ENCODE results near the gene MCMBP. TPM values are rescaled to one million over a fixed set of nuclear protein-coding genes. Genes with fewer than 3 reads are reported as not detected.

MCMBP gene
- total RNA-seq, 1 experiment from 2014 or later, result 108 TPM

DNA sequence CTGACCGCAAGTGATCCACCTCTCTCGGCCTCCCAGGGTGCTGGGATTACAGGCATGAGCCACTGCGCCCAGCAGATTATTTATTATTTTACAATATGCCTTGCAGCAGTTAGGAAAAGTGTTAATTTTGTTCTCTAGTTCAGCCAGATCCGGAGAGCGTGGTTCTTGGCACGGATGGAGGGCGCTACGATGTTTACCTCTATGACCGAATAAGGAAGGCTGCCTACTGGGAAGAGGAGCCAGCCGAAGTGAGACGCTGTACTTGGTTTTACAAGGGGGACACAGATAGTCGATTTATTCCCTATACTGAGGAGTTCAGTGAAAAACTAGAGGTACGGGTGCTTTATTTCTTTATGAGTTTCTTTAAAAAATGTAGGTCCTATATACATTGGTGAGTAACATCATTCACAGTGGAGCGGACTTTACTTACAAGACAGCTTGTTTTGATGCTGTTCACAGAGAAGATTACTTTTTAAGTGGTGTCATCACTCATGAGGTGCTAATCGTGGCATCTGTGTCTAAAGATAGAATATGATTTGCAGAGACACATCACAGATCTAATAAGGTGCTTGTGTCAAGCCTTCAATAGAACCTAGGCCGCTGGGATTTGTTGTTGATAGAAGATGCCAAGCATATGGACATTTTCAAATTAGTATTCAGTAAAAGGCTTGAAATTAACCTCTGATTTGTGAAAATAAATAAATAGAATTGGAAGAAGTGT lies 31.5 kb upstream of the MCMBP start:
- Histone ChIP-seq H3K9me3 (ENCODE audit: low read depth, low read length, poor library complexity, severe bottlenecking) (no peaks in the 10 kb centered on the region), H3K27me3 (replicated peaks; ENCODE audit: insufficient read depth, low read depth, low read length, poor library complexity) (no peaks in the 10 kb centered on the region), H3K4me1 (ENCODE audit: insufficient read depth, low read length, poor library complexity, severe bottlenecking) (no peaks in the 10 kb centered on the region), H3K36me3 (ENCODE audit: insufficient read depth, low read length, poor library complexity, severe bottlenecking) (peaks cover 51% of the 10 kb centered on the region), H3K27ac (ENCODE audit: low read depth, low read length, poor library complexity, severe bottlenecking) (no peak overlapping the region), H3K4me3 (ENCODE audit: low read depth, low read length, poor library complexity, severe bottlenecking) (no peak overlapping the region)
- intact Hi-C loops (cut with micrococcal nuclease; ENCODE audit: unreplicated experiment), result no loop called here
- no peak for DNase-seq (ENCODE audit: low spot score)
- CTCF ChIA-PET, result no interaction called here
- POLR2A ChIA-PET (ENCODE audit: low non-redundant PET), result no interaction called here
- TF ChIP-seq EZH2 (IDR thresholded peaks at IDR 0.05; ENCODE audit: borderline replicate concordance, low read depth, low read length, poor library complexity, severe bottlenecking) (no peak), CTCF (conservative IDR thresholded peaks at IDR 0.05; ENCODE audit: low read depth, low read length) (no peak)
- no TSS peak for BruUV-seq (replicated peaks)

GRCh38 chr10:119898577-119898976 lies 25.9 kb upstream of the MCMBP start:
- Histone ChIP-seq H3K4me1 (ENCODE audit: insufficient read depth, low read length, poor library complexity, severe bottlenecking) (no peaks in the 10 kb centered on the region), H3K9me3 (ENCODE audit: low read depth, low read length, poor library complexity, severe bottlenecking) (no peaks in the 10 kb centered on the region), H3K27me3 (replicated peaks; ENCODE audit: insufficient read depth, low read depth, low read length, poor library complexity) (no peaks in the 10 kb centered on the region), H3K4me3 (ENCODE audit: low read depth, low read length, poor library complexity, severe bottlenecking) (no peak overlapping the region), H3K27ac (ENCODE audit: low read depth, low read length, poor library complexity, severe bottlenecking) (no peak overlapping the region), H3K36me3 (ENCODE audit: insufficient read depth, low read length, poor library complexity, severe bottlenecking) (peaks cover 22% of the 10 kb centered on the region)
- no TSS peak for BruUV-seq (replicated peaks)
- ChIA-PET CTCF (no interaction called here), POLR2A (ENCODE audit: low non-redundant PET) (no interaction called here)
- DNase-seq (ENCODE audit: low spot score), result no peak
- no peak for TF ChIP-seq CTCF (conservative IDR thresholded peaks at IDR 0.05; ENCODE audit: low read depth, low read length)
- TF ChIP-seq EZH2 (IDR thresholded peaks at IDR 0.05; ENCODE audit: borderline replicate concordance, low read depth, low read length, poor library complexity, severe bottlenecking), result no peak
- intact Hi-C loops (cut with micrococcal nuclease; ENCODE audit: unreplicated experiment), result no loop called here

- no peak overlapping the region for H3K4me3 ChIP-seq (ENCODE audit: low read depth, low read length, poor library complexity, severe bottlenecking)
- POLR2A ChIA-PET (ENCODE audit: low non-redundant PET), result interaction anchor here (0.7 kb wide), 1 partner anchor 1118 kb away, joined by 3 read pairs; no protein-coding TSS in a partner anchor
- H3K9me3 ChIP-seq (ENCODE audit: low read depth, low read length, poor library complexity, severe bottlenecking), result no peaks in the 10 kb centered on the region
- DNase-seq (ENCODE audit: low spot score), result no peak
- no peaks in the 10 kb centered on the region for H3K4me1 ChIP-seq (ENCODE audit: insufficient read depth, low read length, poor library complexity, severe bottlenecking)
- no peak overlapping the region for H3K27ac ChIP-seq (ENCODE audit: low read depth, low read length, poor library complexity, severe bottlenecking)
- H3K36me3 ChIP-seq (ENCODE audit: insufficient read depth, low read length, poor library complexity, severe bottlenecking), result peaks cover 9% of the 10 kb centered on the region
- no peak for TF ChIP-seq CTCF (conservative IDR thresholded peaks at IDR 0.05; ENCODE audit: low read depth, low read length)
- TF ChIP-seq EZH2 (IDR thresholded peaks at IDR 0.05; ENCODE audit: borderline replicate concordance, low read depth, low read length, poor library complexity, severe bottlenecking), result no peak
- H3K27me3 ChIP-seq (replicated peaks; ENCODE audit: insufficient read depth, low read depth, low read length, poor library complexity), result no peaks in the 10 kb centered on the region
- CTCF ChIA-PET, result no interaction called here
- BruUV-seq (replicated peaks), result no TSS peak
- intact Hi-C loops (cut with micrococcal nuclease; ENCODE audit: unreplicated experiment), result no loop called here
Measured at GRCh38 chr10:119896937-119897770, 24.5 kb upstream of the MCMBP start.

Data from A673 (cell line).